ENCODE results near the gene CCR6. TPM values are rescaled to one million over a fixed set of nuclear protein-coding genes. Genes with fewer than 3 reads are reported as not detected.

CCR6 gene
- polyA plus RNA-seq, 2 of the 4 experiments (the other 2 are of a cell fraction), result 0.01 TPM; not detected in 1

- no peak for ATAC-seq
- Histone ChIP-seq H3K4me2 (no peak overlapping the region), H3K4me1 (no peaks in the 10 kb centered on the region), H3K27ac (no peak overlapping the region), H3K4me3 (no peak overlapping the region), H3K9me3 (no peaks in the 10 kb centered on the region)
- DNase-seq (ENCODE audit: low read depth in 1 of 2, low spot score in 1 of 2), result no peak
- ChIA-PET CTCF (no interaction called here), POLR2A (no interaction called here)
- 39% methylated on average over 7 of the region's 7 CpGs for WGBS (ENCODE audit: missing lambda C conversion rate)
- no peak for FAIRE-seq
- TF ChIP-seq FOSB (CRISPR knock-in tag; IDR thresholded peaks at IDR 0.05) (no peak), HMGXB4 (CRISPR knock-in tag; IDR thresholded peaks at IDR 0.05; ENCODE audit: borderline replicate concordance) (no peak), MAZ (IDR thresholded peaks at IDR 0.05; ENCODE audit: borderline replicate concordance, low read depth, low read length) (no peak), ZSCAN20 (CRISPR knock-in tag; IDR thresholded peaks at IDR 0.05) (no peak), FOSL2 (IDR thresholded peaks at IDR 0.05) (no peak), FOSL2 (CRISPR knock-in tag; IDR thresholded peaks at IDR 0.05) (no peak), ZC3H11A (IDR thresholded peaks at IDR 0.05) (no peak), HOXB5 (CRISPR knock-in tag; IDR thresholded peaks at IDR 0.05) (no peak), EP300 (IDR thresholded peaks at IDR 0.05) (no peak), TFCP2L1 (CRISPR knock-in tag; IDR thresholded peaks at IDR 0.05) (no peak)
Observed at GRCh38 chr6:167118006-167118405, 4.9 kb upstream of the CCR6 start.

- CTCF ChIA-PET, result no interaction called here
- ATAC-seq, result no peak
Observed at GRCh38 chr6:167118839-167119238, 4.1 kb upstream of the CCR6 start.

GRCh38 chr6:167119670-167120582 lies 3.0 kb upstream of the CCR6 start:
- TF ChIP-seq EHMT2 (IDR thresholded peaks at IDR 0.05; ENCODE audit: low read depth), result no peak
- no peak for TF ChIP-seq NPAS2 (CRISPR knock-in tag; IDR thresholded peaks at IDR 0.05; ENCODE audit: borderline replicate concordance)
- TF ChIP-seq RAD21 (conservative IDR thresholded peaks at IDR 0.05 in 1 of 2, IDR thresholded peaks at IDR 0.05 in 1 of 2), result no peak
- TF ChIP-seq HDAC2 (IDR thresholded peaks at IDR 0.05), result no peak
- no peak for TF ChIP-seq HOXB13 (CRISPR knock-in tag; IDR thresholded peaks at IDR 0.05; ENCODE audit: low read depth)
- no peak for TF ChIP-seq PBX3 (IDR thresholded peaks at IDR 0.05)
- no peak for TF ChIP-seq FOSL2 (IDR thresholded peaks at IDR 0.05)
- no peak for TF ChIP-seq FOSL2 (CRISPR knock-in tag; IDR thresholded peaks at IDR 0.05)
- TF ChIP-seq ATOH8 (CRISPR knock-in tag; IDR thresholded peaks at IDR 0.05; ENCODE audit: low read depth), result no peak
- TF ChIP-seq KDM1A (IDR thresholded peaks at IDR 0.05; ENCODE audit: low read depth), result no peak

More at GRCh38 chr6:167118839-167119238, 4.1 kb upstream of the CCR6 start:
- H3K4me1 ChIP-seq, result no peaks in the 10 kb centered on the region
- H3K4me2 ChIP-seq, result no peak overlapping the region
- H3K27ac ChIP-seq, result no peak overlapping the region
- no peak overlapping the region for H3K4me3 ChIP-seq
- no peaks in the 10 kb centered on the region for H3K9me3 ChIP-seq
- WGBS (ENCODE audit: missing lambda C conversion rate), result 42% methylated on average over 9 of the region's 12 CpGs
- POLR2A ChIA-PET, result no interaction called here
- no peak for TF ChIP-seq HMGXB4 (CRISPR knock-in tag; IDR thresholded peaks at IDR 0.05; ENCODE audit: borderline replicate concordance)
- no peak for TF ChIP-seq TFCP2L1 (CRISPR knock-in tag; IDR thresholded peaks at IDR 0.05)
- no peak for TF ChIP-seq JUNB (IDR thresholded peaks at IDR 0.05)
- no peak for TF ChIP-seq POLR2A (IDR thresholded peaks at IDR 0.05; ENCODE audit: low read length)
- no peak for TF ChIP-seq ZSCAN20 (CRISPR knock-in tag; IDR thresholded peaks at IDR 0.05)
- TF ChIP-seq POLR2AphosphoS2 (conservative IDR thresholded peaks at IDR 0.05; ENCODE audit: low read length), result no peak
- TF ChIP-seq ZC3H11A (IDR thresholded peaks at IDR 0.05), result no peak
- TF ChIP-seq HOXB5 (CRISPR knock-in tag; IDR thresholded peaks at IDR 0.05), result no peak
- FAIRE-seq (no peak), DNase-seq (ENCODE audit: low read depth in 1 of 2, low spot score in 1 of 2) (no peak)

More at GRCh38 chr6:167119670-167120582, 3.0 kb upstream of the CCR6 start:
- H3K27ac ChIP-seq, result no peak overlapping the region
- FAIRE-seq (no peak), ATAC-seq (no peak), DNase-seq (ENCODE audit: low read depth in 1 of 2, low spot score in 1 of 2) (no peak)
- H3K4me3 ChIP-seq, result no peak overlapping the region
- POLR2A ChIA-PET, result no interaction called here
- CTCF ChIA-PET, result no interaction called here
- no peak overlapping the region for H3K4me2 ChIP-seq
- no peaks in the 10 kb centered on the region for H3K9me3 ChIP-seq
- 49% methylated on average over 8 of the region's 8 CpGs for WGBS (ENCODE audit: missing lambda C conversion rate)
- H3K4me1 ChIP-seq, result no peaks in the 10 kb centered on the region
